Measurements from ENCODE around the gene NACC1. TPM values are rescaled to one million over a fixed set of nuclear protein-coding genes. Genes with fewer than 3 reads are reported as not detected.

Gene NACC1
- polyA plus RNA-seq, 4 donors = 18.0 to 41.2 (median 32.0) TPM

- no peak for DNase-seq (ENCODE audit: low read depth in 4 of 4, low spot score in 2 of 4)
These were observed 30.8 kb upstream of the NACC1 start for GRCh38 chr19:13087295-13087694.

DNA sequence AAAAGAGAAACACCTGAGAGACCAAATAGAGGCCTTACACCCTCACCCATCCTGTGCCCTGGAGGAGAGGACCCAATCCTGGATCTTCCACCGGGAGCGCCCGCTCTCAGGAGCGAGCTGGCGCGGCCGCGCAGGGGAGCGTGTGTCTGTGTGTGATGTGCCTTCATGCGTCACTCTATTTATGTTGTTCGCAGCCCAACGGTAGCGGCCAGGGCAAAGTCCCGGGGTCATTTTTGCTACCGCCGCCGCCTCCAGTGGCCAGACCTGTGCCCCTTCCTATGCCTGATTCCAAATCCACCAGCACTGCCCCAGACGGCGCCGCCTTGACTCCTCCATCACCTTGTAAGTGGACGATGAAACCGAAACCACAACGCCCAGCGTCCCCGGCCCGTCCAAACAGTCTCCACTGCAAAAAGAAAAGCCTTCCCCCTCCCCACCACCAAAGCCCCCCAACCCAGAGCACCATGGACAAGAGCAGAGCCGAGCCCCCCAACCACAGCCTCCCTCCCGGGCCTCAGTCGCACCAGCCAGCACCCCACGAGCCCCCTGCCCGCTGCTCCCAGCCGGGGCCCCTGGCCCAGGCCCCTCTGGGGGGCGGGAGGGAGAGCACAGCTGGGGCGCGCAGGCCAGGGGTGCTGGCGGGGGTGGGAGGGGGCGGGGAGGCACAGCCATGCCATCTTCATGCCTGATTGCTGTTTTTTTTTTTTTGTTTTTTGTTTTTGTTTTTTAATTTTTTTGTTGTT, 30.1 kb upstream of the NACC1 start:
- DNase-seq (ENCODE audit: low read depth in 4 of 4, low spot score in 2 of 4) = no peak

DNA sequence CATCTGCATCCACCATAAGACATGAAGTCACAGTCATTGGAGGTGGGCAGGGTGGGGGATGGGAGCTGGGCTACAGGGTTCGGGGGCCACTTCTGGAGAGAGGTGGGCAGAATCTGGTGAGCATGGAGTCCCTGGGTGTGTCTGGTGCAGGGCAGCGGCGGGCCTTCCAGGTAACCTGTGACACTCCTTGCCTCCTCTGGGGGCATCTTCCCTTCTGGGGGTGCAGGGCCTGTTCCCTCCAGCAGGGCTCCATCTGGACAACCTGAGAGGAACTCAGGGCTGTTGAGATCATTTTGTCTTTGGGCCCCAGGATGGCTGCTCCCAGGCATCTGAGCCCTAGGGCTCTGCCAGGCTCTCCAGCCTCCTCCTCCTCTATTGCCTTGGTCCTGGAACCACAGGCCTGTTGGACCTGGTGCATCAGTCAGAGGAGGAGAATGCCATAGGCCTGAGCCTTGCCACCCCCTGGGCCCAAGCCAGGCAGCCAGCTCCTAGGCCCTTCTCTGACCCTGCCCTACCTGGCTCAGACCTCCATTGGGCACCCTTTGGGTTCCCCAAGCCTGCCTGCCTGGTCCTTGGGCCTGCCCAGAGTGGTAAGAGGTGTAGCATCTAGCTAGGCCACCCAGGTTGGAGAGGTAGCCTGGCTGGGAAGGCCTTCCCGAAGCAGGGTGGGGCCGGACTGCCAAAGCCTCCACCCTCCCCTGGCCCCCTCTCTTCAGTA, 28.8 kb upstream of the NACC1 start:
- DNase-seq (ENCODE audit: low read depth in 4 of 4, low spot score in 2 of 4) = no peak

GRCh38 chr19:13089857-13090507, 28.1 kb upstream of the NACC1 start:
- DNase-seq (ENCODE audit: low read depth in 4 of 4, low spot score in 2 of 4) = no peak

DNA sequence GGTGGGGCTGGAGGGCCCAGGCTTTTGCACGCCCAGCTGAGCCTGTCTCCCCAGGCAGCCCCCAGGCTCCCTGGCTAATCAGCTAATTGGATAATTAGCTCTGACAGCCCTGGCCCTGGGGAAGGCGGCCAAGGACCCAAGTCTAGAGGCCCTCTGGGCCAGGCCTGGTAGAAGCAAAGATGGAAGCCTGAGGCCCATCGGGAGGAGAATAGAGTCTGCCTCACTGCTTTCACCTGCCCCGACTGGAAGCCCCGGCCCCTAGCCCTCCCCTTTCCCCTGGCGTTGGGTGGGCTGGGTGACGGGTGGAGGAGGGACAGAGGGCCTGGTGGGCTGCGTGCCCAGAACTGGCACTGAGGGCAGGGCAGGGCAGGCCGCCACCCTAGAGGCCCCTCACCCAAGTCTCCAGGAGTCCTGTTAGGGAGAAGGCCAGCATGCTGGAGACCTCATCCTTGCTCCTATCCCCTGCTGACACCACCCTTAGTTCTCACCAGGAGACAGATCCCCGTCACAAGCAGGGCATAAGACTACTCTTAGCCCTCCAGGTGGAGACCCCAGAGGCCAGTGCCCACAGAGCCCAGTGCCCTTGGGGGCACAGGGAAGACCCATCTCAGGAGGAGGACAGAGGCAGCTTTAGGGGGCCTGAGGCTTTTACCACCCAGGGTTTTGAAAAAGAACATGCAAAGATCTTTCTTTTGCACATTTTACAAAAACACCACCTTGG, 27.4 kb upstream of the NACC1 start:
- DNase-seq (ENCODE audit: low read depth in 4 of 4, low spot score in 2 of 4) = no peak

GRCh38 chr19:13091400-13092157, 26.5 kb upstream of the NACC1 start:
- DNase-seq (ENCODE audit: low read depth in 4 of 4, low spot score in 2 of 4) = no peak

DNA sequence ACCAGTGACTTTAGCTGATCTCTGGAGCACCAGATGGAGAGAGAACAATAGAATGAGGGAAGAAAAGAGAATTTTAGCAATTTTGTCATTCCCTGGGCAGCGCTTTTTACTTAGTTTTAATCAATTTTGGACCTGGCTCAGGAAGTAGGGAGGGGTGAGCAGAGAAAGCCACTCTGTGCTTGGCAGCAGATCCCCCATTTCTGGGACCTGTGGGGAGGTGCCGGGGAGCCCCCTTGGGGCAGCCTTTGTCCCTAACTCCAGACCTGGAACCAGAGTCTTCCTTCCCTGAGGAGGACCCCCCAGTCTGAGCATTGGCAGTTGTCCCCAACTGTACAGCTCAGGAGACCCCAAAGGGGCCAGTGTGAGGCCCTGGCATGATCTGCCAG, 25.9 kb upstream of the NACC1 start:
- DNase-seq (ENCODE audit: low read depth in 4 of 4, low spot score in 2 of 4) = no peak

DNA sequence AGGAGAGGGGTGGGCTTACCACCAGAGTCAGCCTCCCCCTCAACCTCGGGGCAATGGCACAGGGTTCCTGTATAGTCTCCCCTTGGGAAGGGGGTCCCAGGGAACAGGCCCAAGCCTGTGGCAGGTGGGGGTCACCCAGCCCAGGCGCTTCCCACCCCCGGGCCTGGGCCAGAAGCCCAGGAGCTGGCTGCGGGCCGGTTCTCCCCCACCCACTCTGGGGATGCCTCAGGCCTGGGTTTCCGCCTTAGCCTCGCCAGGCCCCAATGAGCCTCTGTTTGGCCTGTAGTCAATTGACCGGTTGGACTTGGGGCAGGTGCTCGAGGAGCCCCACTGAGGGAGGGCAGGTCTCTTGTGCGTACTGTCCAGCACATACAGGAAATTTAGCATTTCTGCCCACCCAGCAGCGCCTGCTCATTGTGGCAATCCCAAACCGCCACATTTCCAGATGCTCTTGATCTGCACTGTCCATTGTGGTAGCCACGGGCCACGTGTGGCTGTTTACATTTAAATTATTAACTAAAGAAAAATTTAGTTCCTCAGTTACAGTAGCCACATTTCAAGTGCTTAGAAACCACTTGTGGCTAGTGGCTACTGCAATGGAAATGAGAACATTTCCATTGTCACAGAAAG, 25.3 kb upstream of the NACC1 start:
- DNase-seq (ENCODE audit: low read depth in 4 of 4, low spot score in 2 of 4) = no peak

- DNase-seq (ENCODE audit: low read depth in 4 of 4, low spot score in 2 of 4) = no peak
These were observed 24.5 kb upstream of the NACC1 start for GRCh38 chr19:13093407-13094105.

DNA sequence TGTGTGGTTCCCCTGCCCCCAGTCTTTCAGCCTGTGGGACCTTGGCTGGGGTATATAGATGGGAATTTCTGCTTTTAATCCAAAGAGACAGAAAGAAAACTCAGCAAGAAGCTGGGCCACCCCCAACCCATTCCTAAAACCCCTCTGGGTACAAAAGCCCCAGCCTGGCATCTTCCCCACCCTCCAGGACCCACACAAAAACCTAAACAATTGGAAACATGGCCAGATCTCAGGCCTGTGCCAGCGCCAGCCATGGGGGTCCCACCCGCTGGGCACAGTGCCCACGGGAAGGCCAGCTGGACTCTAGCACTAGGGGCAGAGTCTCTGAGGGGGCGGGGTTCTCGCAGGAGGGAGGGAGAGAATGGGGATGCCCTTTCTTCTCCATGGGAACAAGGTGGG, 24.0 kb upstream of the NACC1 start:
- no peak for DNase-seq (ENCODE audit: low read depth in 4 of 4, low spot score in 2 of 4)

DNA sequence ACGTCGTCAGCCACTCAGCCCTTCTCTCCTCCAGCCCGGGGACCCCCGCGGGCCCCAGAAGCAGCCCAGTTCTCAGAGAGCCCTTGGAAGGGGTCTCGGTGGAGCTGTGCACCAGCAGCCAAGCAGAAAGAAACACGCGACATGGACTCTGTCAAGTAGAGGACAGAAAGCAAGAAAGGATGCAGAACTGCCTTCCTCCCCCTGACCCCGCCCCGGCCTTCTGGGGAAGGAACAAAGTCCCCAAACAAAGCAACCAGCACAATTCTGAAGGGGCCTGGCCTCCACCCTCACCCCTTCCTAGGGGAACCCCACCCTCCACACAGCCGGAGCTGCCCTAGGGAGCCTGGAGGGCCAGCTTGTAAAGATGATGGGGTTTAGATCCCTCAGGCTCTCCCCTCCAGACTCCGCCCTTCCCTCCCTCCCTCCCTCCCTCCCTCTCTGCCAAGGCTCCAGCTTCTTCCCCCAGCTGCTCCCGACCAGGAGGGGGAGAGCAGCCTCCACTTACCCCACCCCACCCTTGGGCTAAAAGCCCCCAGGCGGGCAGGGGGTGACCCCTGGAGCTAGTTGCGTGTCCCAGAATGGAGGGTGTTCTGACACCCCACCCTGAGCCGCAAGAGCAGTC, 23.2 kb upstream of the NACC1 start:
- DNase-seq (ENCODE audit: low read depth in 4 of 4, low spot score in 2 of 4) = no peak

DNA sequence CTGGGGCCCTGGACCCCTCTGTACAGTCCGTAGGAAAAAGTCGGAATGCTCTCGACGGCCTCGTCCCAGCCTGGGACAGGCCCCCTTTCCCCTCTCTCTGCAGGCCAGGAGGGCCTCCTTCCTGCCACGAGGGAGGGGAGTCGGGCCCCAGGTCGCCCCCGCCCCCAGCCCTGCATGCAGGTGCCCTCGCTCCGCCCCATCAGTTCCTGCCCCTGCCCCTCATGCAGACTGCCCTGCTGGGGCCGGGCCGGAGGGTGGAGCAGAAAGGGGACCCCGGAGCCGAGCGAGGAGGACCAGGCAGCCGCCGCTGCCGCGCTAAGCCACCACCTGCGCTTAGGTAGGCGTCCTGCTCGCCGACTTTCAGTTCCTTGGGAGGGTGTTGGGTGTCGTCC, 22.7 kb upstream of the NACC1 start:
- no peak for DNase-seq (ENCODE audit: low read depth in 4 of 4, low spot score in 2 of 4)

- DNase-seq (ENCODE audit: low read depth in 4 of 4, low spot score in 2 of 4) = no peak
These were observed 21.8 kb upstream of the NACC1 start for GRCh38 chr19:13095934-13096927.

- DNase-seq (ENCODE audit: low read depth in 4 of 4, low spot score in 2 of 4) = no peak
These were observed 21.0 kb upstream of the NACC1 start for GRCh38 chr19:13097033-13097462.

DNA sequence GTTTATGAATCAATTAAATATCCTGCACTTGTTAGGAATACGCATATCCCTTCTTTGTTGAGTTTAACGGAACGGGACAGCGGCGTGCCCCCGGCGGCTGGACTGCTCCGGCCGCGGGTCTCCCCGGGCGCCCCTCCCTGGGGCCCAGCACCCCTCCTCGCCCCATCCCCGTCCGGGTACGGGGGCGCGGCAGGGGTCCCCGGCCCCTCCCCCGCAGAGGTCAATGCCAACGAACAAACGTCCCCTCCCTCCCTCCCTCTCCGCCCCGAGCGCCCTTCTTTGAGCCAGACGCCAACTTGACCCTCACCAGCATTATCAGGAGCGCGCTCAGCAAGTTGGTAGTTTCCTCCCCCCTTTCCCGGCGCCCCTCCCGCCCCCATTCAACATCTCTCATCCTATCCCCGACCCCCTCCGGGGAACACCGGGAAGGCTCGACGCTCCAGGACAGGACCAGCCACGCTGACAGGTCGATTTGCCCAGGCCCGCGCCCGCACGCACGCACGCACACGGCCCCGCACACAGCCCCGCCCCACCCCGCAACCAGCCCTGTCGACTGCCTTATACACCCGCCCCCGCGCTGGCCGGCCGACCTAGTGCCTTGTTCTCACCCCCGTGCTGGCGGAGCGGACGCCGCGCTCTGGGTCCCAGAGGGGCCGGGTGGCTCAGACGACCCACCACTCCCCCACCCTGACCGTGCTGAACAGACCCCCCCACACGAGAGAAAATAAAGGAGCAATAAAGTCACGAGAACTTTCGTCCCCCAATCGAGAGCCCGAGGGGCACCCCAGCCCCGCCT, 20.4 kb upstream of the NACC1 start:
- DNase-seq (ENCODE audit: low read depth in 4 of 4, low spot score in 2 of 4) = no peak

DNA sequence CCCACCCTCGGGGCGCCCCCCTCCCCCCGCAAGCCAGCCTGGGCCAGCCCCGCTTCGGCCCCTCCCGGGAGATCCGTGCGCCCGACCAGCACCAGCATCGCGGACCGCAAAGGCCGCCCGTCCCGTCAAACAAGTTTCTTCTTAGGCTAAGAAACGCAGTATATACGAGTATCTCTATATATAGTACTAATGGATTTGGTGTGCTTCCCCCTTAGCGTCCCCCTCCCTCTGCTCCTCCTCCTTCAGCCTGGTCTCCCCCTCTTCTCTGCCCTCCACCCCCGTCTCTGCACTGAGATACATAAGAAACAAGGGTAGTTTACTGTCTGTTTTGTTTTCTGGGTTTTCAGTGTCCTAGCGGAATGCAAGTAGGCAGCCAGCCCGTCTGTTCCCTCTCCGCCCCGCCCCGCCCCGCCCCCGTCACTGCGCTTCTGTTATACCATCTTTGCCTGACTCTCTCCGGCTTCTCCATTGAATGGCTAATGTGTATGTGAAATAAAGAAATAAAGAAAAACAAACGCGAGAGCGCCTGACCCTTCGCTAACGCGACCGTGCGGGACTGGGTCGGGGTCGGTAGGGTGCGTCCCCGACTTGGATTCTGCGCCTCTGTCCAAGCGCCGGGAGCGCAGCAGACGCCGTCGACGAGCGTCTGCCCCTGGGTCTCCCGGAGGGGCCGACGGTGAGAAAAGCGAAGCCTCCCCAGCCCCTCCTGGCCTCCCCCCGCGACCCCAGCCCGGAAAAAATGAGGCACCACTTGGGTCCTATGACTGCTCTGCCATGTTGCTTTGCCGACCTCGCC, 19.6 kb upstream of the NACC1 start:
- no peak for DNase-seq (ENCODE audit: low read depth in 4 of 4, low spot score in 2 of 4)
